GM12892 (cell line): ENCODE data around the gene TMEM8B.

Source experiments
- POLR2A ChIP-seq: IDR thresholded peaks from 2 replicates; pipeline ENCODE4 v1.6.1; 2011; ENCODE audit warnings: low read depth, low read length, control low read depth
- POLR2AphosphoS5 ChIP-seq: IDR thresholded peaks from 2 replicates; pipeline ENCODE4 v1.6.1; 2011; ENCODE audit warnings: low read depth, low read length, control low read depth
- TAF1 ChIP-seq: IDR thresholded peaks from 2 replicates; pipeline ENCODE4 v1.6.1; 2011; ENCODE audit warnings: low read depth, mild to moderate bottlenecking, control low read depth, low read length, borderline replicate concordance

GRCh38 chr9:35898337-35898736 is 69.3 kb downstream of the TMEM8B start:
- TF ChIP-seq POLR2A: no peak
- no peak for TF ChIP-seq TAF1
- no peak for TF ChIP-seq POLR2AphosphoS5
